GM23338 (cell line): ENCODE results near the gene NTNG1. TPM values are rescaled to one million over a fixed set of nuclear protein-coding genes. Genes with fewer than 3 reads are reported as not detected.

Experiments used
- ATAC-seq: fragments of 200-7000 bp; cut with Tn5 transposase; 3 replicates; pipeline ENCODE4 v1.9.1; 2020
- DNase-seq: peaks from one replicate; pipeline ENCODE4 v3.0.0-alpha.2; 2015; ENCODE audit warnings: low spot score
- H2AFZ ChIP-seq: fragments of 200-600 bp; sonication (generic); 2 replicates; pipeline ENCODE4 v1.8.0; 2016; ENCODE audit warnings: antibody characterized with exemption, mild to moderate bottlenecking, moderate library complexity
- H3F3A ChIP-seq: fragments of 200-600 bp; sonication (generic); replicated peaks from 2 replicates; pipeline ENCODE4 v1.8.0; 2017; ENCODE audit warnings: antibody characterized with exemption, mixed run types, low read depth
- H3K27ac ChIP-seq: fragments of 200-600 bp; sonication (generic); 2 replicates; pipeline ENCODE4 v1.6.1; 2016; ENCODE audit warnings: low read depth
- H3K27me3 ChIP-seq: fragments of 200-600 bp; sonication (generic); 2 replicates; pipeline ENCODE4 v1.8.0; 2016; ENCODE audit warnings: mild to moderate bottlenecking, mixed run types, moderate library complexity; ENCODE audit not compliant: insufficient read depth
- H3K36me3 ChIP-seq: fragments of 200-600 bp; sonication (generic); 2 replicates; pipeline ENCODE4 v1.8.0; 2016; ENCODE audit warnings: mild to moderate bottlenecking; ENCODE audit not compliant: insufficient read depth
- H3K4me1 ChIP-seq: fragments of 200-600 bp; sonication (generic); 2 replicates; pipeline ENCODE4 v1.8.0; 2016; ENCODE audit warnings: mild to moderate bottlenecking, moderate library complexity; ENCODE audit not compliant: insufficient read depth
- H3K4me2 ChIP-seq: fragments of 200-600 bp; sonication (generic); 2 replicates; pipeline ENCODE4 v1.7.1; 2017; ENCODE audit warnings: mixed run types
- H3K4me3 ChIP-seq: fragments of 200-600 bp; sonication (generic); 2 replicates; pipeline ENCODE4 v1.6.1; 2016; ENCODE audit warnings: mixed run types
- H3K79me2 ChIP-seq: fragments of 200-600 bp; sonication (generic); replicated peaks from 2 replicates; pipeline ENCODE4 v1.8.0; 2017; ENCODE audit warnings: mild to moderate bottlenecking; ENCODE audit not compliant: insufficient read depth
- H3K9me2 ChIP-seq: fragments of 200-600 bp; sonication (generic); 2 replicates; pipeline ENCODE4 v1.8.0; 2017; ENCODE audit not compliant: insufficient read depth
- H4K20me1 ChIP-seq: fragments of 200-600 bp; sonication (generic); replicated peaks from 2 replicates; pipeline ENCODE4 v1.8.0; 2017; ENCODE audit warnings: mild to moderate bottlenecking; ENCODE audit not compliant: insufficient read depth
- H3K27ac Mint-ChIP-seq: 2 replicates; pipeline ENCODE4 v1.8.0; 2020; ENCODE audit warnings: inconsistent platforms, mild to moderate bottlenecking, moderate library complexity, mixed read lengths
- H3K27me3 Mint-ChIP-seq: 3 replicates; pipeline ENCODE4 v1.8.0; 2022; ENCODE audit warnings: low read depth, mild to moderate bottlenecking, moderate library complexity, mixed read lengths, inconsistent platforms; ENCODE audit not compliant: insufficient read depth, poor library complexity
- H3K36me3 Mint-ChIP-seq: 3 replicates; pipeline ENCODE4 v1.8.0; 2021; ENCODE audit warnings: low read depth, mild to moderate bottlenecking, inconsistent platforms, moderate library complexity, mixed read lengths
- H3K4me1 Mint-ChIP-seq: 3 replicates; pipeline ENCODE4 v1.8.0; 2020; ENCODE audit warnings: mild to moderate bottlenecking, inconsistent platforms, mixed read lengths
- H3K4me3 Mint-ChIP-seq: 3 replicates; pipeline ENCODE4 v1.8.0; 2021; ENCODE audit warnings: moderate library complexity, mild to moderate bottlenecking, inconsistent platforms, mixed read lengths
- H3K9me3 Mint-ChIP-seq: 3 replicates; pipeline ENCODE4 v1.8.0; 2020; ENCODE audit warnings: moderate library complexity, mild to moderate bottlenecking, inconsistent platforms, mixed read lengths
- CREB1 ChIP-seq: fragments of 250-450 bp; sonication (Bioruptor Pico); IDR thresholded peaks from 2 replicates; pipeline ENCODE4 v1.5.0; 2020; ENCODE audit warnings: low read depth, mild to moderate bottlenecking, moderate library complexity
- EZH2 ChIP-seq: fragments of 200-600 bp; sonication (generic); IDR thresholded peaks from one replicate; pipeline ENCODE4 v1.8.0; 2017; ENCODE audit warnings: antibody characterized with exemption, mild to moderate bottlenecking, low read depth; ENCODE audit not compliant: unreplicated experiment
- EZH2phosphoT487 ChIP-seq: fragments of 200-600 bp; sonication (generic); IDR thresholded peaks from one replicate; pipeline ENCODE4 v1.8.1; 2018; ENCODE audit warnings: antibody characterized with exemption; ENCODE audit not compliant: unreplicated experiment
- JUNB ChIP-seq: IDR thresholded peaks from one replicate; pipeline ENCODE4 v1.6.1; 2016; ENCODE audit warnings: antibody characterized with exemption; ENCODE audit not compliant: unreplicated experiment
- NANOG ChIP-seq: IDR thresholded peaks from 2 replicates; pipeline ENCODE4 v1.6.1; 2016; ENCODE audit warnings: antibody characterized with exemption, borderline replicate concordance
- STAT1 ChIP-seq: IDR thresholded peaks from one replicate; pipeline ENCODE4 v1.6.1; 2016; ENCODE audit warnings: antibody characterized with exemption; ENCODE audit not compliant: unreplicated experiment
- ZNF331 ChIP-seq: fragments of 250-450 bp; sonication (Bioruptor Pico); IDR thresholded peaks from 2 replicates; pipeline ENCODE4 v1.5.0; 2020; ENCODE audit warnings: low read depth, mild to moderate bottlenecking, moderate library complexity
- polyA plus RNA-seq: library from polyadenylated mRNA; unstranded; fragments of >200 nt; fragmentation: Nextera tagmentation; extraction: Ambion mirVana; gene quantifications from 2 replicates; pipeline ENCODE4 v1.2.1, GENCODE V29; 2016
- total RNA-seq: library from RNA; depleted of rRNA; stranded (reverse); fragments of >200 nt; shearing (Covaris generic); gene quantifications from 2 replicates; pipeline ENCODE4 v1.2.3, GENCODE V29; 2014
- TF ChIP-seq, protein P1 (sequence below): fragments of 250-450 bp; sonication (Bioruptor Pico); IDR thresholded peaks from 2 replicates; pipeline ENCODE4 v1.5.0; 2020; ENCODE audit warnings: mild to moderate bottlenecking, moderate library complexity
- TF ChIP-seq, protein P2 (sequence below): IDR thresholded peaks from 2 replicates; pipeline ENCODE4 v1.6.1; 2016; ENCODE audit warnings: antibody characterized with exemption
- TF ChIP-seq, protein P3 (sequence below): IDR thresholded peaks from one replicate; pipeline ENCODE4 v1.6.1; 2018; ENCODE audit warnings: antibody characterized with exemption; ENCODE audit not compliant: unreplicated experiment

The NTNG1 gene
- total and polyA plus RNA-seq, 2 experiments from 2014 or later = 7.2 to 10.3 TPM

DNA sequence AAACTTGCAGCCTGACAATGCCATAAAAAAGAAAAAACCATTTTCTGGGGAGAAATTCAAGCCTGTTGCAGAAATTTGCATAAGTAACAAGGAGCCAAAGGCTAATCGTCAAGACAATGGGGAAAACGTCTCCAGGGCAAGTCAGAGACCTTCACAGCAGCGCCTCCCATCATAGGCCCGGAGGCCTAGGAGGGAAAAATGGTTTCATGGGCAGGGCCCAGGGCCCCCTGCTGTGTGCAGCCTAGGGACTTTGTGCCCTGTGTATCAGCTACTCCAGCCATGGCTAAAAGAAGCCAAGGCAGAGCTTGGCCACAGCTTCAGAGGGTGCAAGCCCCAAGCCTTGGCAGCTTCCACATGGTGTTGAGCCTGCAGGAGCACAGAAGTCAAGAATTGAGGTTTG is 369.5 kb downstream of the NTNG1 start (continued):
- TF ChIP-seq, protein P1, sequence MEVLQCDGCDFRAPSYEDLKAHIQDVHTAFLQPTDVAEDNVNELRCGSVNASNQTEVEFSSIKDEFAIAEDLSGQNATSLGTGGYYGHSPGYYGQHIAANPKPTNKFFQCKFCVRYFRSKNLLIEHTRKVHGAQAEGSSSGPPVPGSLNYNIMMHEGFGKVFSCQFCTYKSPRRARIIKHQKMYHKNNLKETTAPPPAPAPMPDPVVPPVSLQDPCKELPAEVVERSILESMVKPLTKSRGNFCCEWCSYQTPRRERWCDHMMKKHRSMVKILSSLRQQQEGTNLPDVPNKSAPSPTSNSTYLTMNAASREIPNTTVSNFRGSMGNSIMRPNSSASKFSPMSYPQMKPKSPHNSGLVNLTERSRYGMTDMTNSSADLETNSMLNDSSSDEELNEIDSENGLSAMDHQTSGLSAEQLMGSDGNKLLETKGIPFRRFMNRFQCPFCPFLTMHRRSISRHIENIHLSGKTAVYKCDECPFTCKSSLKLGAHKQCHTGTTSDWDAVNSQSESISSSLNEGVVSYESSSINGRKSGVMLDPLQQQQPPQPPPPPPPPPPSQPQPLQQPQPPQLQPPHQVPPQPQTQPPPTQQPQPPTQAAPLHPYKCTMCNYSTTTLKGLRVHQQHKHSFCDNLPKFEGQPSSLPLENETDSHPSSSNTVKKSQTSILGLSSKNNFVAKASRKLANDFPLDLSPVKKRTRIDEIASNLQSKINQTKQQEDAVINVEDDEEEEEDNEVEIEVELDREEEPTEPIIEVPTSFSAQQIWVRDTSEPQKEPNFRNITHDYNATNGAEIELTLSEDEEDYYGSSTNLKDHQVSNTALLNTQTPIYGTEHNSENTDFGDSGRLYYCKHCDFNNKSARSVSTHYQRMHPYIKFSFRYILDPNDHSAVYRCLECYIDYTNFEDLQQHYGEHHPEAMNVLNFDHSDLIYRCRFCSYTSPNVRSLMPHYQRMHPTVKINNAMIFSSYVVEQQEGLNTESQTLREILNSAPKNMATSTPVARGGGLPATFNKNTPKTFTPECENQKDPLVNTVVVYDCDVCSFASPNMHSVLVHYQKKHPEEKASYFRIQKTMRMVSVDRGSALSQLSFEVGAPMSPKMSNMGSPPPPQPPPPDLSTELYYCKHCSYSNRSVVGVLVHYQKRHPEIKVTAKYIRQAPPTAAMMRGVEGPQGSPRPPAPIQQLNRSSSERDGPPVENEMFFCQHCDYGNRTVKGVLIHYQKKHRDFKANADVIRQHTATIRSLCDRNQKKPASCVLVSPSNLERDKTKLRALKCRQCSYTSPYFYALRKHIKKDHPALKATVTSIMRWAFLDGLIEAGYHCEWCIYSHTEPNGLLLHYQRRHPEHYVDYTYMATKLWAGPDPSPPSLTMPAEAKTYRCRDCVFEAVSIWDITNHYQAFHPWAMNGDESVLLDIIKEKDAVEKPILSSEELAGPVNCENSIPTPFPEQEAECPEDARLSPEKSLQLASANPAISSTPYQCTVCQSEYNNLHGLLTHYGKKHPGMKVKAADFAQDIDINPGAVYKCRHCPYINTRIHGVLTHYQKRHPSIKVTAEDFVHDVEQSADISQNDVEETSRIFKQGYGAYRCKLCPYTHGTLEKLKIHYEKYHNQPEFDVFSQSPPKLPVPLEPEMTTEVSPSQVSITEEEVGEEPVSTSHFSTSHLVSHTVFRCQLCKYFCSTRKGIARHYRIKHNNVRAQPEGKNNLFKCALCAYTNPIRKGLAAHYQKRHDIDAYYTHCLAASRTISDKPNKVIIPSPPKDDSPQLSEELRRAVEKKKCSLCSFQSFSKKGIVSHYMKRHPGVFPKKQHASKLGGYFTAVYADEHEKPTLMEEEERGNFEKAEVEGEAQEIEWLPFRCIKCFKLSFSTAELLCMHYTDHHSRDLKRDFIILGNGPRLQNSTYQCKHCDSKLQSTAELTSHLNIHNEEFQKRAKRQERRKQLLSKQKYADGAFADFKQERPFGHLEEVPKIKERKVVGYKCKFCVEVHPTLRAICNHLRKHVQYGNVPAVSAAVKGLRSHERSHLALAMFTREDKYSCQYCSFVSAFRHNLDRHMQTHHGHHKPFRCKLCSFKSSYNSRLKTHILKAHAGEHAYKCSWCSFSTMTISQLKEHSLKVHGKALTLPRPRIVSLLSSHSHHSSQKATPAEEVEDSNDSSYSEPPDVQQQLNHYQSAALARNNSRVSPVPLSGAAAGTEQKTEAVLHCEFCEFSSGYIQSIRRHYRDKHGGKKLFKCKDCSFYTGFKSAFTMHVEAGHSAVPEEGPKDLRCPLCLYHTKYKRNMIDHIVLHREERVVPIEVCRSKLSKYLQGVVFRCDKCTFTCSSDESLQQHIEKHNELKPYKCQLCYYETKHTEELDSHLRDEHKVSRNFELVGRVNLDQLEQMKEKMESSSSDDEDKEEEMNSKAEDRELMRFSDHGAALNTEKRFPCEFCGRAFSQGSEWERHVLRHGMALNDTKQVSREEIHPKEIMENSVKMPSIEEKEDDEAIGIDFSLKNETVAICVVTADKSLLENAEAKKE (CRISPR knock-in tag) = no peak

DNA sequence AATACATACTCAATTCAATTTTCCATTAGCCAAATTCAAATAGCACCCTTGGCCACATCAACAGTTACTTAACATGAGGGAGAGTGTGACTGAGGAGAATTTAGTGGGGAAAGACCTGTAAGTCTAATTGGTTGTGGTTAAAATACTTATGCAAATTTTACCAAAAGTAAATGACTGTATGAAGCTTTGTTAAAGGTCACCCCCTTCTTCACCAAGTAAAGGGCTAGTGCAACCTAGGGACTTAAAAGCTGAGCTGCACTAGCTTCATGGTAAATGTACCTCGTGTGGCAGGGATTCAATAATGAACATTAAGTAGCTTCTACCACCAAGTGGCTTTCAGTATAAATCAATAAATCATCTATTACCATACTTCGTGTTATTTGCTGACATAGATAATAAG is 372.0 kb downstream of the NTNG1 start:
- Histone ChIP-seq H3K4me3 (no peak overlapping the region), H2AFZ (no peak overlapping the region), H3K4me1 (no peaks in the 10 kb centered on the region), H4K20me1 (no peaks in the 10 kb centered on the region), H3K4me2 (no peak overlapping the region), H3K27ac (no peak overlapping the region), H3K36me3 (no peaks in the 10 kb centered on the region), H3K9me2 (peaks cover 4% of the 10 kb centered on the region; the same call in 1 of the 2 replicates), H3K79me2 (no peaks in the 10 kb centered on the region), H3K27me3 (no peaks in the 10 kb centered on the region), H3F3A (no peaks in the 10 kb centered on the region)
- Mint-ChIP-seq H3K27me3 (no peaks in the 10 kb centered on the region), H3K27ac (no peak overlapping the region), H3K4me3 (no peak overlapping the region), H3K36me3 (peaks cover 10% of the 10 kb centered on the region), H3K9me3 (peaks cover 22% of the 10 kb centered on the region), H3K4me1 (peaks cover 4% of the 10 kb centered on the region; the same call in 2 of the 3 replicates)
- DNase-seq (no peak), ATAC-seq (no peak)
- TF ChIP-seq, protein P2, sequence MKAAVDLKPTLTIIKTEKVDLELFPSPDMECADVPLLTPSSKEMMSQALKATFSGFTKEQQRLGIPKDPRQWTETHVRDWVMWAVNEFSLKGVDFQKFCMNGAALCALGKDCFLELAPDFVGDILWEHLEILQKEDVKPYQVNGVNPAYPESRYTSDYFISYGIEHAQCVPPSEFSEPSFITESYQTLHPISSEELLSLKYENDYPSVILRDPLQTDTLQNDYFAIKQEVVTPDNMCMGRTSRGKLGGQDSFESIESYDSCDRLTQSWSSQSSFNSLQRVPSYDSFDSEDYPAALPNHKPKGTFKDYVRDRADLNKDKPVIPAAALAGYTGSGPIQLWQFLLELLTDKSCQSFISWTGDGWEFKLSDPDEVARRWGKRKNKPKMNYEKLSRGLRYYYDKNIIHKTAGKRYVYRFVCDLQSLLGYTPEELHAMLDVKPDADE = no peak

DNA sequence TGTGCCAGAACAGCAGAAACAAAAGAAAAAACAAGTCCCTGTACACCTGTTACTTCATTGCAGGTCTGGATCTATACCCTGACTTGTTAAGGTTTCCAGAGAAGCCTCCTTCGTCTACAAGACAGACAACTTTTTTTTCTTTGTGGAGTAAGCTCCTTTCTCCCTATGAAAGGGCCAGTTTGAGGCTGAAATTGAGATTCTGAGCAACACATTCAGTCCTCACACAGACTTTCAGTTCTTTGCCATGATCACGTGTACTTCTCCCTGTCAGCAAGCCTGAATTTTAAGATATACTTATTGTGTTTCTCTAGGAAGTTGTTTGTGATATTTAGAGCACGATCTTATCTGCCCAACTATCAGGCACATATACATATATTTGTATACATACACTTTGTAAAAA is 374.0 kb downstream of the NTNG1 start:
- peaks cover 15% of the 10 kb centered on the region for H3K9me3 Mint-ChIP-seq
- ATAC-seq (no peak), DNase-seq (no peak)
- H3K4me1 ChIP-seq = no peaks in the 10 kb centered on the region
- TF ChIP-seq, protein P3, sequence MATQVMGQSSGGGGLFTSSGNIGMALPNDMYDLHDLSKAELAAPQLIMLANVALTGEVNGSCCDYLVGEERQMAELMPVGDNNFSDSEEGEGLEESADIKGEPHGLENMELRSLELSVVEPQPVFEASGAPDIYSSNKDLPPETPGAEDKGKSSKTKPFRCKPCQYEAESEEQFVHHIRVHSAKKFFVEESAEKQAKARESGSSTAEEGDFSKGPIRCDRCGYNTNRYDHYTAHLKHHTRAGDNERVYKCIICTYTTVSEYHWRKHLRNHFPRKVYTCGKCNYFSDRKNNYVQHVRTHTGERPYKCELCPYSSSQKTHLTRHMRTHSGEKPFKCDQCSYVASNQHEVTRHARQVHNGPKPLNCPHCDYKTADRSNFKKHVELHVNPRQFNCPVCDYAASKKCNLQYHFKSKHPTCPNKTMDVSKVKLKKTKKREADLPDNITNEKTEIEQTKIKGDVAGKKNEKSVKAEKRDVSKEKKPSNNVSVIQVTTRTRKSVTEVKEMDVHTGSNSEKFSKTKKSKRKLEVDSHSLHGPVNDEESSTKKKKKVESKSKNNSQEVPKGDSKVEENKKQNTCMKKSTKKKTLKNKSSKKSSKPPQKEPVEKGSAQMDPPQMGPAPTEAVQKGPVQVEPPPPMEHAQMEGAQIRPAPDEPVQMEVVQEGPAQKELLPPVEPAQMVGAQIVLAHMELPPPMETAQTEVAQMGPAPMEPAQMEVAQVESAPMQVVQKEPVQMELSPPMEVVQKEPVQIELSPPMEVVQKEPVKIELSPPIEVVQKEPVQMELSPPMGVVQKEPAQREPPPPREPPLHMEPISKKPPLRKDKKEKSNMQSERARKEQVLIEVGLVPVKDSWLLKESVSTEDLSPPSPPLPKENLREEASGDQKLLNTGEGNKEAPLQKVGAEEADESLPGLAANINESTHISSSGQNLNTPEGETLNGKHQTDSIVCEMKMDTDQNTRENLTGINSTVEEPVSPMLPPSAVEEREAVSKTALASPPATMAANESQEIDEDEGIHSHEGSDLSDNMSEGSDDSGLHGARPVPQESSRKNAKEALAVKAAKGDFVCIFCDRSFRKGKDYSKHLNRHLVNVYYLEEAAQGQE = no peak
- TF ChIP-seq NANOG (no peak), JUNB (no peak), EZH2 (no peak), EZH2phosphoT487 (no peak), CREB1 (CRISPR knock-in tag) (no peak), STAT1 (no peak), ZNF331 (CRISPR knock-in tag) (no peak)
- H3K4me3 ChIP-seq = no peak overlapping the region
- peaks cover 8% of the 10 kb centered on the region for H3K36me3 Mint-ChIP-seq
- no peak overlapping the region for H3K27ac Mint-ChIP-seq
- H3K27ac ChIP-seq = no peak overlapping the region
- no peaks in the 10 kb centered on the region for H3K9me2 ChIP-seq
- H2AFZ ChIP-seq = 0 out of 2 replicates have a peak overlapping the region, but pooled peaks have one; percentile 43
- H4K20me1 ChIP-seq = no peaks in the 10 kb centered on the region
- H3F3A ChIP-seq = no peaks in the 10 kb centered on the region
- no peaks in the 10 kb centered on the region for H3K27me3 Mint-ChIP-seq
- H3K36me3 ChIP-seq = no peaks in the 10 kb centered on the region
- no peak overlapping the region for H3K4me2 ChIP-seq
- no peaks in the 10 kb centered on the region for H3K27me3 ChIP-seq
- no peaks in the 10 kb centered on the region for H3K79me2 ChIP-seq
- no peak overlapping the region for H3K4me3 Mint-ChIP-seq
- peaks cover 4% of the 10 kb centered on the region; the same call in 2 of the 3 replicates for H3K4me1 Mint-ChIP-seq
